PC-9 (cell line): Measurements from ENCODE around the gene LY6G6D. TPM values are rescaled to one million over a fixed set of nuclear protein-coding genes. Genes with fewer than 3 reads are reported as not detected.

Experiments used
- BruUV-seq: library from RNA; stranded (reverse); fragments of 400-500 nt; replicated peaks from 2 replicates; lab custom pipeline; 2021; lab: Mats Ljungman, UMichigan
- CTCF ChIA-PET: fragments of 300-600 bp; sonication (Branson Sonifier 250); formaldehyde crosslinking; loops from one replicate; lab custom pipeline; 2022; ENCODE audit warnings: antibody characterized with exemption; lab: Charles Lee
- POLR2A ChIA-PET: fragments of 300-600 bp; sonication (Branson Sonifier 250); formaldehyde crosslinking; loops from one replicate; lab custom pipeline; 2022; ENCODE audit warnings: antibody characterized with exemption; ENCODE audit not compliant: unreplicated experiment; lab: Charles Lee
- DNase-seq, 2 experiments: peaks; one replicate each; pipeline versions ENCODE4 v3.0.0 to v3.0.0-alpha.2; 2015 to 2022; ENCODE audit warnings: mixed read lengths in 1 of 2
- H2AFZ ChIP-seq: fragments of 200-600 bp; sonication (generic); 2 replicates; pipeline ENCODE4 v1.8.1; 2017; ENCODE audit warnings: antibody characterized with exemption
- H3F3A ChIP-seq: fragments of 200-600 bp; sonication (generic); 2 replicates; pipeline ENCODE4 v1.8.1; 2017; ENCODE audit warnings: antibody characterized with exemption, mild to moderate bottlenecking, low read depth; ENCODE audit not compliant: insufficient read depth
- H3K27ac ChIP-seq: fragments of 200-600 bp; sonication (generic); 2 replicates; pipeline ENCODE4 v1.6.1; 2016; ENCODE audit warnings: mixed run types
- H3K27me3 ChIP-seq: fragments of 200-600 bp; sonication (generic); 2 replicates; pipeline ENCODE4 v1.6.1; 2016; ENCODE audit warnings: low read depth, mixed run types; ENCODE audit not compliant: insufficient read depth
- H3K36me3 ChIP-seq: fragments of 200-600 bp; sonication (generic); 2 replicates; pipeline ENCODE4 v1.6.1; 2016; ENCODE audit warnings: low read depth, mixed run types
- H3K4me1 ChIP-seq: fragments of 200-600 bp; sonication (generic); replicated peaks from 2 replicates; pipeline ENCODE4 v1.6.1; 2016; ENCODE audit warnings: mixed run types; ENCODE audit not compliant: insufficient read depth
- H3K4me2 ChIP-seq: fragments of 200-600 bp; sonication (generic); 2 replicates; pipeline ENCODE4 v1.6.1; 2017; ENCODE audit warnings: mixed run types
- H3K4me3 ChIP-seq: fragments of 200-600 bp; sonication (generic); 2 replicates; pipeline ENCODE4 v1.6.1; 2016; ENCODE audit warnings: mixed run types
- H3K79me2 ChIP-seq: fragments of 200-600 bp; sonication (generic); 2 replicates; pipeline ENCODE4 v1.6.1; 2017; ENCODE audit warnings: low read depth, mixed run types
- H3K9me2 ChIP-seq: fragments of 200-600 bp; sonication (generic); 2 replicates; pipeline ENCODE4 v1.8.1; 2017; ENCODE audit warnings: mild to moderate bottlenecking; ENCODE audit not compliant: insufficient read depth
- H3K9me3 ChIP-seq: fragments of 200-600 bp; sonication (generic); 2 replicates; pipeline ENCODE4 v1.8.1; 2016; ENCODE audit warnings: low read depth; ENCODE audit not compliant: insufficient read depth
- H4K20me1 ChIP-seq: fragments of 200-600 bp; sonication (generic); 2 replicates; pipeline ENCODE4 v1.8.1; 2017; ENCODE audit not compliant: insufficient read depth
- EZH2 ChIP-seq: fragments of 200-600 bp; sonication (generic); IDR thresholded peaks from 2 replicates; pipeline ENCODE4 v1.8.0; 2017; ENCODE audit warnings: antibody characterized with exemption, low read depth
- intact Hi-C: fragments of 100-400 bp; cut with micrococcal nuclease; formaldehyde crosslinking; loops from one replicate; pipeline ENCODE4 v1.10.0; 2022; ENCODE audit not compliant: unreplicated experiment
- total RNA-seq: library from RNA; stranded (reverse); gene quantifications from 2 replicates; pipeline ENCODE4 v1.2.3, GENCODE V29; 2021
- TF ChIP-seq, protein P1 (sequence below): fragments of 200-600 bp; sonication (generic); conservative IDR thresholded peaks from 2 replicates; pipeline ENCODE4 v1.6.1; 2017; ENCODE audit warnings: mixed run types, antibody characterized with exemption, mild to moderate bottlenecking, moderate library complexity

The LY6G6D gene
- total RNA-seq, 1 experiment from 2014 or later: not detected

DNA sequence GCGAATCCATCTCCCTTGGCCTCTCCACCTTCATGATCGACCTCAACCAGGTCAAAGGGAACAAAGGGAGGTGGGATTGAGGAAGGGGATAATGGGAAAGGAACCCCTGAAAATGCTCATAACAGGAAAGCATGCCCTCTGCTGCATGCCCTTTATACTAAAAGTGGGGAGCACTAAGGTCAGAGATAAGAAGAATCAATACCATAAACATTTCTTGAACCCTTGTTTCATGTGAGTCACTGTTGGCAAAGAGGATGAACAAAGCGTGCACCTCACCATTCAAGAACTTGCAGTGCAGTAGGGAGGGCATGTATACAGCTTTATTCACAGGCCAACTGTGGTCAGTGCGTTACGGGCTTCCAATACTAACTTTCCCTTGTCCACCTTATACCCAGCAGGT lies 45.6 kb downstream of the LY6G6D start:
- no peak overlapping the region for H3K4me2 ChIP-seq
- H2AFZ ChIP-seq: no peak overlapping the region
- H3F3A ChIP-seq: peaks cover 8% of the 10 kb centered on the region; the same call in 1 of the 2 replicates
- no peak overlapping the region for H3K4me3 ChIP-seq
- ChIA-PET CTCF (no interaction called here), POLR2A (no interaction called here)
- no peaks in the 10 kb centered on the region for H4K20me1 ChIP-seq
- H3K79me2 ChIP-seq: no peaks in the 10 kb centered on the region
- no peaks in the 10 kb centered on the region for H3K27me3 ChIP-seq
- BruUV-seq: no TSS peak
- H3K36me3 ChIP-seq: no peaks in the 10 kb centered on the region
- H3K9me3 ChIP-seq: no peaks in the 10 kb centered on the region
- H3K9me2 ChIP-seq: no peaks in the 10 kb centered on the region
- intact Hi-C loops: no loop called here
- DNase-seq: no peak
- peaks cover 5% of the 10 kb centered on the region; the same call in 1 of the 2 replicates for H3K4me1 ChIP-seq
- H3K27ac ChIP-seq: no peak overlapping the region
- no peak for TF ChIP-seq EZH2
- TF ChIP-seq, protein P1, sequence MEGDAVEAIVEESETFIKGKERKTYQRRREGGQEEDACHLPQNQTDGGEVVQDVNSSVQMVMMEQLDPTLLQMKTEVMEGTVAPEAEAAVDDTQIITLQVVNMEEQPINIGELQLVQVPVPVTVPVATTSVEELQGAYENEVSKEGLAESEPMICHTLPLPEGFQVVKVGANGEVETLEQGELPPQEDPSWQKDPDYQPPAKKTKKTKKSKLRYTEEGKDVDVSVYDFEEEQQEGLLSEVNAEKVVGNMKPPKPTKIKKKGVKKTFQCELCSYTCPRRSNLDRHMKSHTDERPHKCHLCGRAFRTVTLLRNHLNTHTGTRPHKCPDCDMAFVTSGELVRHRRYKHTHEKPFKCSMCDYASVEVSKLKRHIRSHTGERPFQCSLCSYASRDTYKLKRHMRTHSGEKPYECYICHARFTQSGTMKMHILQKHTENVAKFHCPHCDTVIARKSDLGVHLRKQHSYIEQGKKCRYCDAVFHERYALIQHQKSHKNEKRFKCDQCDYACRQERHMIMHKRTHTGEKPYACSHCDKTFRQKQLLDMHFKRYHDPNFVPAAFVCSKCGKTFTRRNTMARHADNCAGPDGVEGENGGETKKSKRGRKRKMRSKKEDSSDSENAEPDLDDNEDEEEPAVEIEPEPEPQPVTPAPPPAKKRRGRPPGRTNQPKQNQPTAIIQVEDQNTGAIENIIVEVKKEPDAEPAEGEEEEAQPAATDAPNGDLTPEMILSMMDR: no peak

- no peak overlapping the region for H3K27ac ChIP-seq
- H3K4me3 ChIP-seq: no peak overlapping the region
- no peak for DNase-seq
- H3K9me3 ChIP-seq: no peaks in the 10 kb centered on the region
- H2AFZ ChIP-seq: no peak overlapping the region
- CTCF ChIA-PET: no interaction called here
- H3K4me2 ChIP-seq: no peak overlapping the region
- peaks cover 8% of the 10 kb centered on the region; the same call in 1 of the 2 replicates for H3F3A ChIP-seq
- H3K9me2 ChIP-seq: no peaks in the 10 kb centered on the region
- no peaks in the 10 kb centered on the region for H3K36me3 ChIP-seq
- H3K4me1 ChIP-seq: peaks cover 5% of the 10 kb centered on the region; the same call in 1 of the 2 replicates
- intact Hi-C loops: no loop called here
- H3K79me2 ChIP-seq: no peaks in the 10 kb centered on the region
- TF ChIP-seq EZH2: no peak
- TF ChIP-seq, protein P1: no peak
- no TSS peak for BruUV-seq
- no peaks in the 10 kb centered on the region for H3K27me3 ChIP-seq
- no peaks in the 10 kb centered on the region for H4K20me1 ChIP-seq
- POLR2A ChIA-PET: no interaction called here
Measured at GRCh38 chr6:31761343-31761742, 46.2 kb downstream of the LY6G6D start.

GRCh38 chr6:31762356-31762755 lies 47.2 kb downstream of the LY6G6D start, which contains the start of gene SAPCD1:
Gene SAPCD1 (plus strand): TSS chr6:31762656. CDS start chr6:31763055, 399 bp downstream.
- BruUV-seq: no TSS peak
- TF ChIP-seq EZH2: no peak
- TF ChIP-seq, protein P1: no peak
- Histone ChIP-seq H3K4me3 (no peak within 1 kb of the TSS), H3K27me3 (no peaks in the 10 kb centered on the region), H3K36me3 (no peaks in the 10 kb centered on the region), H3K27ac (no peak within 1 kb of the TSS), H4K20me1 (no peaks in the 10 kb centered on the region), H3K4me2 (no peak within 1 kb of the TSS), H3K9me2 (no peaks in the 10 kb centered on the region), H2AFZ (no peak within 1 kb of the TSS), H3K79me2 (no peaks in the 10 kb centered on the region), H3F3A (peaks cover 8% of the 10 kb centered on the region; the same call in 1 of the 2 replicates), H3K4me1 (peaks cover 5% of the 10 kb centered on the region; the same call in 1 of the 2 replicates), H3K9me3 (no peaks in the 10 kb centered on the region)
- intact Hi-C loops: no loop called here
- CTCF ChIA-PET: no interaction called here
- POLR2A ChIA-PET: no interaction called here
- no peak for DNase-seq
